Mucosa of descending colon (tissue), 3 donors: ENCODE results near the gene NLGN4X. TPM values are rescaled to one million over a fixed set of nuclear protein-coding genes. Genes with fewer than 3 reads are reported as not detected.

Experiments
- ATAC-seq: fragments of 200-7000 bp; cut with Tn5 transposase; one replicate; pipeline ENCODE4 v1.9.1; 2020; ENCODE audit warnings: mild to moderate bottlenecking, moderate library complexity
- DNase-seq, 3 donors: peaks; one replicate each; pipeline ENCODE4 v3.0.0-alpha.2; 2020
- H3K36me3 ChIP-seq: fragments of 200-600 bp; one replicate; pipeline ENCODE4 v1.8.0; 2021; ENCODE audit warnings: low read depth, mild to moderate bottlenecking
- H3K4me1 ChIP-seq: fragments of 200-600 bp; one replicate; pipeline ENCODE4 v1.8.0; 2021; ENCODE audit warnings: low read depth, mild to moderate bottlenecking
- H3K4me3 ChIP-seq: fragments of 200-600 bp; one replicate; pipeline ENCODE4 v1.8.0; 2021; ENCODE audit warnings: mild to moderate bottlenecking
- H3K9me3 ChIP-seq: fragments of 200-600 bp; one replicate; pipeline ENCODE4 v1.8.0; 2021; ENCODE audit warnings: mild to moderate bottlenecking
- intact Hi-C, 2 donors: fragments of 100-400 bp; cut with DNase I in 1 of 2; cut with micrococcal nuclease in 1 of 2; formaldehyde crosslinking; loops; one replicate each; pipeline versions ENCODE4 v1.11.0 to v1.11.1; 2022; cut with DNase I, micrococcal nuclease
- total RNA-seq, 3 donors: library from RNA; stranded (reverse); fragmentation: NEBNext Ultra II Directional in 2 of 3; extraction: Animal tissue kit (Norgen Biotek cat#: 25700) in 2 of 3; gene quantifications; one replicate each; pipeline versions ENCODE4 v1.2.1 to v1.2.4, GENCODE V29; 2021 to 2023
- TF ChIP-seq, protein P1 (sequence below): fragments of 200-600 bp; IDR thresholded peaks from one replicate; pipeline ENCODE4 v1.8.0; 2022; ENCODE audit warnings: antibody characterized with exemption, mild to moderate bottlenecking
- donor health status: DM: no; HTN: no; CAD: no; lungs with moderate emphysema.
- donor health status: DM: no; HTN: no; CAD: no.
- donor health status: DM: no; HTN: yes; CAD: no.

The NLGN4X gene
- total RNA-seq, 3 donors from 2014 or later, result 0.93 to 6.2 (median 1.1) TPM

DNA sequence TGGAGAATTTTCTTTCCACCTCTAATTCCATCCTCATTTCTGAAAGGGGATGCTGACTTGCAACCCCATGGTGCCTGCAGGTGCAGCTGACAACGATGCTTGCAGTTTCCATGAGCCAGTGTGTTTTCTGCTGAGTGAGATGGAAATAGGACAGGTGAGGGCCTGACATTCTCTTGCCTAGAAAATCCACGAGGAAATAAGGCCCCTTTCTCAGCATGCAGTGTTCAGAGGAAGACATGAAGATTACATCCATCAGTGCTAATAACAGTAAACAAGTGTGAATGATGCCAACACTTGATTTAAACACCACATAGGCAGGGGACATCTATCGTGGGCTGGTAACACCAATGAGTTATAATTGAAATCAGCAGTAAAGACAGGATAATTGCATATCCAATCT, 237.3 kb downstream of the NLGN4X start:
- no peaks in the 10 kb centered on the region for H3K4me1 ChIP-seq
- intact Hi-C loops, result no loop called here
- ATAC-seq (no peak), DNase-seq (no peak)
- no peaks in the 10 kb centered on the region for H3K36me3 ChIP-seq
- no peak overlapping the region for H3K4me3 ChIP-seq
- TF ChIP-seq, protein P1, sequence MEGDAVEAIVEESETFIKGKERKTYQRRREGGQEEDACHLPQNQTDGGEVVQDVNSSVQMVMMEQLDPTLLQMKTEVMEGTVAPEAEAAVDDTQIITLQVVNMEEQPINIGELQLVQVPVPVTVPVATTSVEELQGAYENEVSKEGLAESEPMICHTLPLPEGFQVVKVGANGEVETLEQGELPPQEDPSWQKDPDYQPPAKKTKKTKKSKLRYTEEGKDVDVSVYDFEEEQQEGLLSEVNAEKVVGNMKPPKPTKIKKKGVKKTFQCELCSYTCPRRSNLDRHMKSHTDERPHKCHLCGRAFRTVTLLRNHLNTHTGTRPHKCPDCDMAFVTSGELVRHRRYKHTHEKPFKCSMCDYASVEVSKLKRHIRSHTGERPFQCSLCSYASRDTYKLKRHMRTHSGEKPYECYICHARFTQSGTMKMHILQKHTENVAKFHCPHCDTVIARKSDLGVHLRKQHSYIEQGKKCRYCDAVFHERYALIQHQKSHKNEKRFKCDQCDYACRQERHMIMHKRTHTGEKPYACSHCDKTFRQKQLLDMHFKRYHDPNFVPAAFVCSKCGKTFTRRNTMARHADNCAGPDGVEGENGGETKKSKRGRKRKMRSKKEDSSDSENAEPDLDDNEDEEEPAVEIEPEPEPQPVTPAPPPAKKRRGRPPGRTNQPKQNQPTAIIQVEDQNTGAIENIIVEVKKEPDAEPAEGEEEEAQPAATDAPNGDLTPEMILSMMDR, result no peak
- H3K9me3 ChIP-seq, result no peaks in the 10 kb centered on the region

DNA sequence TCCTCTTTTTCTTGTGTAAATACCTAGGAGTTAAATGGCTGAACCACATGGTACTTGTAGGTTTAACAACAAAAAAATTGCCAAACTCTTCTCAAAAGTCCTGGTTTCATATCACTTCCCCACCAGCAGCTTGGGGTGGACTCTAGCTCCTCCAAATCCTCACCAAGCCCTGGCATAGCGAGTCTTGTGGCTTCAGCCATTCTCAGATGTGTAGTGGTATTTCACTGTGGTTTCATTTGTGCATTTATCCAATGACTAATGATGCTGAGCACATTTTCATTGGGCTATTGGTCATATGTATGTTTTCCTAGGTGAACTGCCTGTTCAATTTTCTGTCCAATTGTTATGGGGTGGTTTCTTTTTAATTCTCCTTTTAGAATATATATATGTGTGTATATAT, 249.3 kb downstream of the NLGN4X start:
- H3K4me1 ChIP-seq, result no peaks in the 10 kb centered on the region
- TF ChIP-seq, protein P1, result no peak
- no peak for ATAC-seq
- intact Hi-C loops, result no loop called here
- no peaks in the 10 kb centered on the region for H3K36me3 ChIP-seq
- H3K4me3 ChIP-seq, result no peak overlapping the region
- no peaks in the 10 kb centered on the region for H3K9me3 ChIP-seq
- no peak for DNase-seq

DNA sequence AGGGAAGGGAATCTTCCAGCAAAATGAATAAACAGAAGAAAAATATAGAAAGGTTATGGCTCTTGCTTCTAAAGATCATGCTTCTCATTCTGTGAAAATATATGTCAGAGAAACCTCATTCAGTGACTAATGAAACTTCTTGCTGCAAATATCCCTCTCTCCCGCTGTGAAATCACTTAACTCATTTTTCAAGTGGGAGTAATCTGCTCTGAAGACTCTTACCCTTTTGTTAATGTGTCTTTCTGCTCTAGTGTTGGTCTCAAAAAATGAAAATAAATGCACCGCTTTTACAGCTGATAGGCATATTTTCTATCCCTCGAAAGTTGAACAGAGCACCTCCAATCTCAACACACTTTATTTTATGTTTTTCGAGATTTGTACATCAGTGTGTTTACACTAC, 252.3 kb downstream of the NLGN4X start:
- H3K4me1 ChIP-seq, result no peaks in the 10 kb centered on the region
- TF ChIP-seq, protein P1, result no peak
- ATAC-seq (no peak), DNase-seq (no peak)
- H3K4me3 ChIP-seq, result no peak overlapping the region
- H3K36me3 ChIP-seq, result no peaks in the 10 kb centered on the region
- no peaks in the 10 kb centered on the region for H3K9me3 ChIP-seq
- intact Hi-C loops, result no loop called here

GRCh38 chrX:5971300-5971699, 257.4 kb downstream of the NLGN4X start:
- TF ChIP-seq, protein P1, result no peak
- intact Hi-C loops, result no loop called here
- Histone ChIP-seq H3K9me3 (no peaks in the 10 kb centered on the region), H3K4me3 (no peak overlapping the region), H3K36me3 (no peaks in the 10 kb centered on the region), H3K4me1 (no peaks in the 10 kb centered on the region)
- ATAC-seq (no peak), DNase-seq (no peak)

GRCh38 chrX:5965406-5965805, 263.3 kb downstream of the NLGN4X start:
- Histone ChIP-seq H3K9me3 (no peaks in the 10 kb centered on the region), H3K4me1 (no peaks in the 10 kb centered on the region), H3K36me3 (no peaks in the 10 kb centered on the region), H3K4me3 (no peak overlapping the region)
- TF ChIP-seq, protein P1, result no peak
- ATAC-seq (no peak), DNase-seq (no peak)
- intact Hi-C loops, result no loop called here

DNA sequence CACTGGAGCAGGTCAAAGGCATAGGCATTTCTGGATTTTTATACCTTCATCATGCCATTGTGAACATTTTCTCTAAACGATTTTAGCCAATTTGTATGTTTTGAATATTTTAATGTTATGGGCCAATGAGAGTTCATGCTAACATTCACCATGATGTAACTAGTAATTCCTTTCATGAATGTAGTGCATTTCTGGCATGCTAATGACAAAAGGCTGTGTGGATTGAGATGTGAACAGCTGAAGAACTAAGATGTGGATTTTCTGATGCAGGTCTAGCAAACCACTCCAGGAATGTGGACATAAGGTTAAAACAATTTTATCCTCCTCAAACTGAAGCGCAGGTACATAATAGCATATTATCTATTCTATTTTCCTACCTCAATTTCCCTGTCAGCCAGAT, 269.4 kb downstream of the NLGN4X start:
- DNase-seq (no peak), ATAC-seq (no peak)
- Histone ChIP-seq H3K36me3 (no peaks in the 10 kb centered on the region), H3K9me3 (no peaks in the 10 kb centered on the region), H3K4me3 (no peak overlapping the region), H3K4me1 (no peaks in the 10 kb centered on the region)
- intact Hi-C loops, result no loop called here
- TF ChIP-seq, protein P1, result no peak
